Measurements from ENCODE around the gene MAP3K15. TPM values are rescaled to one million over a fixed set of nuclear protein-coding genes. Genes with fewer than 3 reads are reported as not detected.

The MAP3K15 gene
- total RNA-seq, 2 experiments from 2014 or later: 0.14 TPM; not detected in 1

DNA sequence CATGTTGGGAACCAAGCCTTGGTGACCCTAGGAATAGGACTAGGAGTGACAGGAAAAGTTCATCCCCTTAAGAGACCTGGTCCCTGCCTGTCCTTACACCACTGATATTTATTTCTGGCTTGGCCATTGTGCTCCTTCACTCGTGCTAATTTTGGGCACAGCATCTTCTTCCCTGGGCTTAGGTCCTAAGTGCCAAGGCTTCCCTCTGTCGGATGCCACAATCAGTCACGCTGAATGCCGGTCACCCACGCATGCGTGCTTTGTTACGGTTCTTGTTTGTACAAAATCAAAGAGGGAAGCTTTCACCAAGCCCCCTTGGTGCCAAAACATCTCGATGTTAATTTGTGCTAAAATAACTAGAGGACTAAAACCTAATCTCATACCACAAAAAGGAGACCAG is 17.4 kb upstream of the MAP3K15 start:
- ATAC-seq (ENCODE audit: poor library complexity) (no peak), DNase-seq (no peak)
- H3K27ac ChIP-seq (ENCODE audit: low read depth in 1 of 2, low read length in 2 of 2): no peak overlapping the region
- no peaks in the 10 kb centered on the region for H3K9me3 ChIP-seq (ENCODE audit: control insufficient read depth in 1 of 2, insufficient read depth in 1 of 2, low read length in 2 of 2)
- H3K36me3 Mint-ChIP-seq (ENCODE audit: low read depth): peaks cover 24% of the 10 kb centered on the region
- H3K4me3 Mint-ChIP-seq: no peak overlapping the region
- H3K9me3 Mint-ChIP-seq: no peaks in the 10 kb centered on the region
- TF ChIP-seq, protein P1, sequence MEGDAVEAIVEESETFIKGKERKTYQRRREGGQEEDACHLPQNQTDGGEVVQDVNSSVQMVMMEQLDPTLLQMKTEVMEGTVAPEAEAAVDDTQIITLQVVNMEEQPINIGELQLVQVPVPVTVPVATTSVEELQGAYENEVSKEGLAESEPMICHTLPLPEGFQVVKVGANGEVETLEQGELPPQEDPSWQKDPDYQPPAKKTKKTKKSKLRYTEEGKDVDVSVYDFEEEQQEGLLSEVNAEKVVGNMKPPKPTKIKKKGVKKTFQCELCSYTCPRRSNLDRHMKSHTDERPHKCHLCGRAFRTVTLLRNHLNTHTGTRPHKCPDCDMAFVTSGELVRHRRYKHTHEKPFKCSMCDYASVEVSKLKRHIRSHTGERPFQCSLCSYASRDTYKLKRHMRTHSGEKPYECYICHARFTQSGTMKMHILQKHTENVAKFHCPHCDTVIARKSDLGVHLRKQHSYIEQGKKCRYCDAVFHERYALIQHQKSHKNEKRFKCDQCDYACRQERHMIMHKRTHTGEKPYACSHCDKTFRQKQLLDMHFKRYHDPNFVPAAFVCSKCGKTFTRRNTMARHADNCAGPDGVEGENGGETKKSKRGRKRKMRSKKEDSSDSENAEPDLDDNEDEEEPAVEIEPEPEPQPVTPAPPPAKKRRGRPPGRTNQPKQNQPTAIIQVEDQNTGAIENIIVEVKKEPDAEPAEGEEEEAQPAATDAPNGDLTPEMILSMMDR (IDR thresholded peaks at IDR 0.05): no peak
- no peak overlapping the region for H3K27ac Mint-ChIP-seq
- ChIA-PET CTCF (no interaction called here), POLR2A (no interaction called here)
- no peaks in the 10 kb centered on the region for H3K4me1 Mint-ChIP-seq (ENCODE audit: low read depth)
- H3K4me1 ChIP-seq (ENCODE audit: insufficient read depth, low read length): no peaks in the 10 kb centered on the region
- no peaks in the 10 kb centered on the region for H3K27me3 ChIP-seq (ENCODE audit: control insufficient read depth in 1 of 2, insufficient read depth in 2 of 2, low read length in 2 of 2)
- no peak overlapping the region for H3K4me3 ChIP-seq (ENCODE audit: low read length)
- H3K27me3 Mint-ChIP-seq: no peaks in the 10 kb centered on the region
- intact Hi-C loops (cut with DNase I, micrococcal nuclease): loop anchor here in 1 of 2 experiments (10.0 kb wide), 1 partner anchor 158 kb away; no protein-coding TSS in a partner anchor
- H3K36me3 ChIP-seq (ENCODE audit: insufficient read depth, low read length): peaks cover 21% of the 10 kb centered on the region

- H3K27ac Mint-ChIP-seq: no peak overlapping the region
- no peaks in the 10 kb centered on the region for H3K36me3 Mint-ChIP-seq (ENCODE audit: low read depth)
- TF ChIP-seq, protein P1 (IDR thresholded peaks at IDR 0.05): no peak
- DNase-seq (no peak), ATAC-seq (ENCODE audit: poor library complexity) (no peak)
- Histone ChIP-seq H3K4me1 (ENCODE audit: insufficient read depth, low read length) (peaks cover 6% of the 10 kb centered on the region), H3K27ac (ENCODE audit: low read depth in 1 of 2, low read length in 2 of 2) (no peak overlapping the region), H3K27me3 (ENCODE audit: control insufficient read depth in 1 of 2, insufficient read depth in 2 of 2, low read length in 2 of 2) (peaks cover 6% of the 10 kb centered on the region in 2 experiments), H3K9me3 (ENCODE audit: control insufficient read depth in 1 of 2, insufficient read depth in 1 of 2, low read length in 2 of 2) (no peaks in the 10 kb centered on the region), H3K36me3 (ENCODE audit: insufficient read depth, low read length) (no peaks in the 10 kb centered on the region), H3K4me3 (ENCODE audit: low read length) (no peak overlapping the region)
- H3K4me1 Mint-ChIP-seq (ENCODE audit: low read depth): peaks cover 7% of the 10 kb centered on the region
- H3K4me3 Mint-ChIP-seq: no peak overlapping the region
- ChIA-PET CTCF (no interaction called here), POLR2A (no interaction called here)
- peaks cover 43% of the 10 kb centered on the region for H3K27me3 Mint-ChIP-seq
- intact Hi-C loops (cut with DNase I, micrococcal nuclease): loop anchor here in 1 of 2 experiments (5.0 kb wide), 1 partner anchor 146 kb away; no protein-coding TSS in a partner anchor
- peaks cover 1% of the 10 kb centered on the region for H3K9me3 Mint-ChIP-seq
These were observed 2.7 kb upstream of the MAP3K15 start for GRCh38 chrX:19517965-19518364.

- peaks cover 35% of the 10 kb centered on the region for H3K27me3 Mint-ChIP-seq
- no peaks in the 10 kb centered on the region for H3K36me3 ChIP-seq (ENCODE audit: insufficient read depth, low read length)
- TF ChIP-seq, protein P1 (IDR thresholded peaks at IDR 0.05): peak; percentile 30
- CTCF ChIA-PET: no interaction called here
- POLR2A ChIA-PET: no interaction called here
- intact Hi-C loops (cut with DNase I, micrococcal nuclease): loop anchor here in 1 of 2 experiments (5.0 kb wide), 1 partner anchor 143 kb away; no protein-coding TSS in a partner anchor
- no peak overlapping the region for H3K4me3 ChIP-seq (ENCODE audit: low read length)
- peaks cover 7% of the 10 kb centered on the region for H3K4me1 Mint-ChIP-seq (ENCODE audit: low read depth)
- ATAC-seq (ENCODE audit: poor library complexity): no peak
- H3K9me3 ChIP-seq (ENCODE audit: control insufficient read depth in 1 of 2, insufficient read depth in 1 of 2, low read length in 2 of 2): no peaks in the 10 kb centered on the region
- H3K4me3 Mint-ChIP-seq: peak overlapping the region; percentile 30
- peaks cover 6% of the 10 kb centered on the region for H3K4me1 ChIP-seq (ENCODE audit: insufficient read depth, low read length)
- no peak for DNase-seq
- no peak overlapping the region for H3K27ac Mint-ChIP-seq
- H3K36me3 Mint-ChIP-seq (ENCODE audit: low read depth): no peaks in the 10 kb centered on the region
- peaks cover 6% of the 10 kb centered on the region in 2 experiments for H3K27me3 ChIP-seq (ENCODE audit: control insufficient read depth in 1 of 2, insufficient read depth in 2 of 2, low read length in 2 of 2)
- H3K27ac ChIP-seq (ENCODE audit: low read depth in 1 of 2, low read length in 2 of 2): no peak overlapping the region
- no peaks in the 10 kb centered on the region for H3K9me3 Mint-ChIP-seq
These were observed 352 bp upstream of the MAP3K15 start for GRCh38 chrX:19515615-19516105.
